DOHH2 (cell line): ENCODE data around the gene MRPS18A.

Source experiments
- CTCF ChIP-seq: fragments of 200-600 bp; sonication (generic); IDR thresholded peaks from one replicate; pipeline ENCODE4 v1.5.1; 2014; ENCODE audit warnings: antibody characterized with exemption, mild to moderate bottlenecking, low read depth, low read length; ENCODE audit not compliant: poor library complexity, severe bottlenecking
- EZH2phosphoT487 ChIP-seq: fragments of 200-600 bp; sonication (generic); IDR thresholded peaks from 2 replicates; pipeline ENCODE4 v1.6.1; 2017; ENCODE audit warnings: borderline replicate concordance, mild to moderate bottlenecking, antibody characterized with exemption, low read length, moderate library complexity, mixed read lengths

- TF ChIP-seq CTCF (no peak), EZH2phosphoT487 (no peak)
Observed at GRCh38 chr6:43725643-43726580, 38.3 kb upstream of the MRPS18A start.
